ENCODE measurements around the gene ELFN1. TPM values are rescaled to one million over a fixed set of nuclear protein-coding genes. Genes with fewer than 3 reads are reported as not detected.

ELFN1 gene
- total and polyA plus RNA-seq, 7 experiments from 2014 or later, result 0.19 TPM; not detected in 6

- ATAC-seq (no peak), DNase-seq (no peak)
- H3K9me3 Mint-ChIP-seq, result peaks cover 0 to 6% (median 2%) of the 10 kb centered on the region in 11 donors
- Histone ChIP-seq H3K27me3 (ENCODE audit: control insufficient read depth in 2 of 2, insufficient read depth in 2 of 2, low read length in 2 of 2) (no peaks in the 10 kb centered on the region), H3K36me3 (ENCODE audit: control insufficient read depth in 2 of 3, insufficient read depth in 3 of 3, low read length in 3 of 3) (no peaks in the 10 kb centered on the region), H3K4me1 (ENCODE audit: control insufficient read depth in 2 of 2, insufficient read depth in 2 of 2, low read length in 2 of 2) (no peaks in the 10 kb centered on the region), H3K27ac (ENCODE audit: low read depth, low read length) (no peak overlapping the region), H3K9me3 (ENCODE audit: control insufficient read depth in 2 of 3, low read length in 3 of 3) (peaks cover 0 to 7% (median 0%) of the 10 kb centered on the region in 3 experiments), H3K4me3 (ENCODE audit: low read length) (no peak overlapping the region)
- no peak overlapping the region for H3K4me3 Mint-ChIP-seq
- peaks cover 0 to 5% (median 0%) of the 10 kb centered on the region in 7 donors for H3K4me1 Mint-ChIP-seq
- peak overlapping the region in 1 of 9 donors; percentile 25 for H3K27ac Mint-ChIP-seq
- peaks cover 0 to 11% (median 1%) of the 10 kb centered on the region in 5 donors for H3K27me3 Mint-ChIP-seq
- CTCF ChIA-PET, result no interaction called here
- POLR2A ChIA-PET, result no interaction called here
- intact Hi-C loops (cut with micrococcal nuclease), result no loop called here
- peaks cover 0 to 4% (median 0%) of the 10 kb centered on the region in 5 donors for H3K36me3 Mint-ChIP-seq
These were observed 55.9 kb downstream of the ELFN1 start for GRCh38 chr7:1725766-1726630.

DNA sequence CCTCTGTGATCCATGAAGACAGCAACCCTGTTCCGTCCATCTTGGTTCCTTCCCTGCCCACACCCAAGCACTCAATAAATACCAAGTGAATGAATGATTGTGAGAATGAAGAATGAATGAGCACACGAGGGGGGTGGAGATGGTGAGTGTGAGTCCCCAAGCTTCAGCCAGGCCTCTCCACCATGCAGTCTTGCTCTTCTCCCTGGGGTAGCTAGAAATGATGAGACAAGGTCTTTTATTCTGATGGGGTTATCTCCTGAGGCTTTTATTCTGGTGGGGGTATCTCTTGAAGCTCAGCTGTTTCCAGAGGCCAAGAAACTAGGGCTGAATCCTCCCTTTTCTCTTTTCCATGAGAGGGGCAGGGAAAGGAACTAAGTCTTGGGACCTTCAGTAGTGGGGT lies 57.0 kb downstream of the ELFN1 start:
- Mint-ChIP-seq H3K36me3 (peaks cover 0 to 4% (median 0%) of the 10 kb centered on the region in 5 donors), H3K27me3 (peaks cover 0 to 11% (median 6%) of the 10 kb centered on the region in 5 donors), H3K4me3 (no peak overlapping the region), H3K4me1 (peaks cover 0 to 5% (median 0%) of the 10 kb centered on the region in 7 donors), H3K9me3 (peaks cover 0 to 6% (median 2%) of the 10 kb centered on the region in 11 donors), H3K27ac (no peak overlapping the region)
- DNase-seq (no peak), ATAC-seq (no peak)
- H3K36me3 ChIP-seq (ENCODE audit: control insufficient read depth in 2 of 3, insufficient read depth in 3 of 3, low read length in 3 of 3), result no peaks in the 10 kb centered on the region
- H3K27me3 ChIP-seq (ENCODE audit: control insufficient read depth in 2 of 2, insufficient read depth in 2 of 2, low read length in 2 of 2), result no peaks in the 10 kb centered on the region
- H3K4me1 ChIP-seq (ENCODE audit: control insufficient read depth in 2 of 2, insufficient read depth in 2 of 2, low read length in 2 of 2), result no peaks in the 10 kb centered on the region
- ChIA-PET CTCF (no interaction called here), POLR2A (no interaction called here)
- no peak overlapping the region for H3K27ac ChIP-seq (ENCODE audit: low read depth, low read length)
- intact Hi-C loops (cut with micrococcal nuclease), result no loop called here
- peaks cover 0 to 7% (median 0%) of the 10 kb centered on the region in 3 experiments for H3K9me3 ChIP-seq (ENCODE audit: control insufficient read depth in 2 of 3, low read length in 3 of 3)
- no peak overlapping the region for H3K4me3 ChIP-seq (ENCODE audit: low read length)

- Histone ChIP-seq H3K36me3 (ENCODE audit: control insufficient read depth in 2 of 3, insufficient read depth in 3 of 3, low read length in 3 of 3) (no peaks in the 10 kb centered on the region), H3K9me3 (ENCODE audit: control insufficient read depth in 2 of 3, low read length in 3 of 3) (peaks cover 0 to 7% (median 0%) of the 10 kb centered on the region in 3 experiments), H3K4me1 (ENCODE audit: control insufficient read depth in 2 of 2, insufficient read depth in 2 of 2, low read length in 2 of 2) (no peaks in the 10 kb centered on the region), H3K4me3 (ENCODE audit: low read length) (no peak overlapping the region), H3K27ac (ENCODE audit: low read depth, low read length) (no peak overlapping the region), H3K27me3 (ENCODE audit: control insufficient read depth in 2 of 2, insufficient read depth in 2 of 2, low read length in 2 of 2) (no peaks in the 10 kb centered on the region)
- intact Hi-C loops (cut with micrococcal nuclease), result no loop called here
- ChIA-PET CTCF (no interaction called here), POLR2A (no interaction called here)
- no peak overlapping the region for H3K27ac Mint-ChIP-seq
- H3K36me3 Mint-ChIP-seq, result peaks cover 0 to 4% (median 0%) of the 10 kb centered on the region in 5 donors
- peaks cover 0 to 11% (median 6%) of the 10 kb centered on the region in 5 donors for H3K27me3 Mint-ChIP-seq
- ATAC-seq (no peak), DNase-seq (no peak)
- H3K9me3 Mint-ChIP-seq, result peaks cover 0 to 6% (median 2%) of the 10 kb centered on the region in 11 donors
- H3K4me3 Mint-ChIP-seq, result no peak overlapping the region
- peaks cover 0 to 5% (median 0%) of the 10 kb centered on the region in 7 donors for H3K4me1 Mint-ChIP-seq
These were observed 57.9 kb downstream of the ELFN1 start for GRCh38 chr7:1727812-1728570.

DNA sequence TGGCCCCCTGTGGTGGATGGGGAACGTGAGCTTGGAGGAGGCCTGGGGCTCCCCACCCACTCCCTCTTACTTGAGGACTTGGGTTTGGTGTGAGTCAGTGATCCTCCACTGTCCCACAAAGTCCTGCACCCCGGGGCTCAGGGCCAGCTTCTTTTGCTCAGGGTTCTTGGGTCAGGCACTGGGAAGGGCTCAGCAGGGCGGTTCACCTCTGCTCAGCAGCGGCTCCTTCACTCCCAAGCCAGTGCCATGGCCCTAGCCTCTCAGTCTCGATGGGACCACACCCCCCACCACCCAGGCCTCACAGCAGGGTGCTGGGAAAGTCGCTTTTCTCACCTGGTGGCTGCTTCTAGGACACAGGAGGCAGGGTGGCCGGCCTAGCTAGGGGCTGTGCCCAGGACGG lies 59.1 kb downstream of the ELFN1 start:
- intact Hi-C loops (cut with micrococcal nuclease), result no loop called here

DNA sequence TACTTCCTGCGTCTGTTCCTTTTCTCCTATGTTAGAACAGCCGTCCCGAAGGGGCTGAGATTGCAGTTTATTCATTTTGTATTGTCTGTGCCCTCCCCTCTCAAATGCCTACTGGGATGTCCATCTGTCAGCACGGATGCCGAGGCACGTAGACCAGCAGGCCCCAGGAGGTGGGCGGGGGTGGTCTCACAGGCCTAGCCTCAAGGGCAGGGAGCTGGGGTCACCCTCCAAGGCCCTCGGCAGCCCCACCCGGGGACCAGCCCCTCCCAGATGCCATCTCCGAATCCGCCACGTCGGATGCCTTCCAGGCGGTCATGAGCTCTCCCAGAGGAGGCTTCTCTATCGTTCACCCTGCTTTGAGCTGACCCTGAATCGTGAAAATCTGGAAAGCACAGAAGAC lies 59.7 kb downstream of the ELFN1 start:
- Mint-ChIP-seq H3K36me3 (peaks cover 0 to 4% (median 0%) of the 10 kb centered on the region in 5 donors), H3K9me3 (peaks cover 0 to 6% (median 2%) of the 10 kb centered on the region in 11 donors), H3K4me1 (peaks cover 0 to 5% (median 0%) of the 10 kb centered on the region in 7 donors), H3K4me3 (no peak overlapping the region), H3K27me3 (peaks cover 0 to 11% (median 6%) of the 10 kb centered on the region in 5 donors), H3K27ac (no peak overlapping the region)
- ChIA-PET POLR2A (no interaction called here), CTCF (no interaction called here)
- Histone ChIP-seq H3K27ac (ENCODE audit: low read depth, low read length) (no peak overlapping the region), H3K27me3 (ENCODE audit: control insufficient read depth in 2 of 2, insufficient read depth in 2 of 2, low read length in 2 of 2) (no peaks in the 10 kb centered on the region), H3K4me3 (ENCODE audit: low read length) (no peak overlapping the region), H3K36me3 (ENCODE audit: control insufficient read depth in 2 of 3, insufficient read depth in 3 of 3, low read length in 3 of 3) (no peaks in the 10 kb centered on the region), H3K4me1 (ENCODE audit: control insufficient read depth in 2 of 2, insufficient read depth in 2 of 2, low read length in 2 of 2) (no peaks in the 10 kb centered on the region), H3K9me3 (ENCODE audit: control insufficient read depth in 2 of 3, low read length in 3 of 3) (peaks cover 0 to 7% (median 0%) of the 10 kb centered on the region in 3 experiments)
- no peak for DNase-seq
- ATAC-seq, result no peak
- intact Hi-C loops (cut with micrococcal nuclease), result no loop called here

More for the DNA sequence above, 59.1 kb downstream of the ELFN1 start:
- ATAC-seq (no peak), DNase-seq (no peak)
- ChIA-PET POLR2A (no interaction called here), CTCF (no interaction called here)
- Histone ChIP-seq H3K4me1 (ENCODE audit: control insufficient read depth in 2 of 2, insufficient read depth in 2 of 2, low read length in 2 of 2) (no peaks in the 10 kb centered on the region), H3K4me3 (ENCODE audit: low read length) (no peak overlapping the region), H3K36me3 (ENCODE audit: control insufficient read depth in 2 of 3, insufficient read depth in 3 of 3, low read length in 3 of 3) (no peaks in the 10 kb centered on the region), H3K9me3 (ENCODE audit: control insufficient read depth in 2 of 3, low read length in 3 of 3) (peaks cover 0 to 7% (median 0%) of the 10 kb centered on the region in 3 experiments), H3K27ac (ENCODE audit: low read depth, low read length) (no peak overlapping the region), H3K27me3 (ENCODE audit: control insufficient read depth in 2 of 2, insufficient read depth in 2 of 2, low read length in 2 of 2) (no peaks in the 10 kb centered on the region)
- peaks cover 0 to 5% (median 0%) of the 10 kb centered on the region in 7 donors for H3K4me1 Mint-ChIP-seq
- H3K27ac Mint-ChIP-seq, result no peak overlapping the region
- H3K9me3 Mint-ChIP-seq, result peaks cover 0 to 6% (median 2%) of the 10 kb centered on the region in 11 donors
- peaks cover 0 to 11% (median 6%) of the 10 kb centered on the region in 5 donors for H3K27me3 Mint-ChIP-seq
- peaks cover 0 to 4% (median 0%) of the 10 kb centered on the region in 5 donors for H3K36me3 Mint-ChIP-seq
- no peak overlapping the region for H3K4me3 Mint-ChIP-seq

GRCh38 chr7:1732072-1732471 lies 62.0 kb downstream of the ELFN1 start:
- ATAC-seq (no peak), DNase-seq (no peak)
- Histone ChIP-seq H3K4me1 (ENCODE audit: control insufficient read depth in 2 of 2, insufficient read depth in 2 of 2, low read length in 2 of 2) (no peaks in the 10 kb centered on the region), H3K27me3 (ENCODE audit: control insufficient read depth in 2 of 2, insufficient read depth in 2 of 2, low read length in 2 of 2) (no peaks in the 10 kb centered on the region), H3K4me3 (ENCODE audit: low read length) (no peak overlapping the region), H3K36me3 (ENCODE audit: control insufficient read depth in 2 of 3, insufficient read depth in 3 of 3, low read length in 3 of 3) (no peaks in the 10 kb centered on the region), H3K9me3 (ENCODE audit: control insufficient read depth in 2 of 3, low read length in 3 of 3) (peaks cover 0 to 7% (median 0%) of the 10 kb centered on the region in 3 experiments), H3K27ac (ENCODE audit: low read depth, low read length) (no peak overlapping the region)
- ChIA-PET POLR2A (no interaction called here), CTCF (no interaction called here)
- Mint-ChIP-seq H3K27me3 (peaks cover 0 to 11% (median 0%) of the 10 kb centered on the region in 5 donors), H3K4me1 (peaks cover 0 to 1% (median 0%) of the 10 kb centered on the region in 7 donors), H3K9me3 (peaks cover 0 to 6% (median 0%) of the 10 kb centered on the region in 11 donors), H3K4me3 (no peak overlapping the region), H3K36me3 (no peaks in the 10 kb centered on the region), H3K27ac (no peak overlapping the region)
- intact Hi-C loops (cut with micrococcal nuclease), result no loop called here

Measured in naive thymus-derived CD4-positive, alpha-beta T cell (primary cell).